Stimulated activated CD8-positive, alpha-beta memory T cell treated with anti-CD3 and anti-CD28 coated beads, Interleukin-4, amount 100 ng/mL, for 1 hour (primary cell): ENCODE data around the gene PDLIM5.

Experiments used
- DNase-seq, 2 donors: peaks; one replicate each; pipeline ENCODE4 v3.0.0-alpha.2; 2020; ENCODE audit warnings: low read depth in 2 of 2, low spot score in 1 of 2

The PDLIM5 gene

DNA sequence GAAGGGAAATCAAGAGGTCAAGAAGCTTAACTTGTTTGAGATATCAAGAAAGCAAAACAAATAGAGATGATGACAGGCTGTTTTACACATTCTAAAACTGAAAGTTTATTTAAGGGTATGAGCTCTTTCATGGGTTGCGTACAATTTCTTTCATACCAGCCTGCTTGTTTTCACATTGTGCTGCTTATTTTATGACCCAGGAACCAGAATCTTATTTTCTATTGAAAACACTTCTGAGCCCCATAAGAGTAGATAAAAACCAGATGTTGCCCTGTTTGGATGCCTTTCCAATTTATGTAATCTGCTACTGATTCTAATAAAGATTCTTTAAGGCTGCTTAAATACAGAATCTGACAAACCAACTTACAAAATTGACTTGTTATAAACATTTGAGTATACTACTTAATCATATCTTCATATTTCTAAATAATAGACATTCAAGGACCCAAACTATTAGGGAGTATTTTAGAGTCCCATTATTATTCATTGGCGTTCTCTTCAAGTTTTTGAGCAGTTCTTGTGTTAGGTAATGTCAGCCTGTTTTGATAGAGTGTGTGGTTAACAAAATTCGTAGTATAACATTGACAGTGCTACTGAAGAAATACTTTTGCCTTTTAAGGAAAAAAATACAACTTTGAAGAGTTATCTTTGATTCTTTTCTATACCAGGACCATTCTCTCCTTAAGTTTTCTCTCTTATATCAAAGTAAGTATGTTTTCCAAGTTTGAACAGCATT lies 74.4 kb downstream of the PDLIM5 start:
- DNase-seq: no peak

DNA sequence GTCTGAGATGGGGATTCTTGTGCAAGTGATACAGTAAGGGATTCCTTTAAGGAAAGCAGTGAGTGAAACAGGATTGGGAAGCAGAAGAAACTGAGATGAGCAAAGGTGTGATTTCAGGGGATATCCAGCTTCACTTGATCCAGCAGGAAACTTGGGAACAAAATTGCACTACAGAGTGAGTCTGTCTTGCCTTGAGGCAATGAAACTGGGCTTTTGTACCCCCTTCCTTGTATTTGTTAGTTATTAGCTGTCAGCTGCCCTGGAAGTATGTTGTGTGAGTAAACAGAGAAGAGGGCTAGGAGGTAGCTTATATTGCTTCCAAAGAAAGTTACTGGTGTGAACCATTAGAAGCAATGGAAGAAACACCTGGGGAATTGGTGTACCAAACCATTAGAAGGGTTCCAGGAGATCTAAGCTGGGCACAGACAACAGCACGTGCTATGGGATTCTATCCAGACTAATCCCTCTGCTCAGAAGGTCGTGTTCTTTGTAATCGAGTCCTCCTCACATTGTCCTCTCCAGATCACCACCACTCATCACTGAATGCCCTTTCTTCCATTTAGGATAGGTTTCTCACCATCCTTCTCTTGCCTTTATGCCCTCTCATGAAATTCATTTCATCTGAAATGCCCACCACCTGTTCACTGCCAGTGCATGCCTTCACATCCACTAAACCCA lies 76.0 kb downstream of the PDLIM5 start:
- DNase-seq: no peak

DNA sequence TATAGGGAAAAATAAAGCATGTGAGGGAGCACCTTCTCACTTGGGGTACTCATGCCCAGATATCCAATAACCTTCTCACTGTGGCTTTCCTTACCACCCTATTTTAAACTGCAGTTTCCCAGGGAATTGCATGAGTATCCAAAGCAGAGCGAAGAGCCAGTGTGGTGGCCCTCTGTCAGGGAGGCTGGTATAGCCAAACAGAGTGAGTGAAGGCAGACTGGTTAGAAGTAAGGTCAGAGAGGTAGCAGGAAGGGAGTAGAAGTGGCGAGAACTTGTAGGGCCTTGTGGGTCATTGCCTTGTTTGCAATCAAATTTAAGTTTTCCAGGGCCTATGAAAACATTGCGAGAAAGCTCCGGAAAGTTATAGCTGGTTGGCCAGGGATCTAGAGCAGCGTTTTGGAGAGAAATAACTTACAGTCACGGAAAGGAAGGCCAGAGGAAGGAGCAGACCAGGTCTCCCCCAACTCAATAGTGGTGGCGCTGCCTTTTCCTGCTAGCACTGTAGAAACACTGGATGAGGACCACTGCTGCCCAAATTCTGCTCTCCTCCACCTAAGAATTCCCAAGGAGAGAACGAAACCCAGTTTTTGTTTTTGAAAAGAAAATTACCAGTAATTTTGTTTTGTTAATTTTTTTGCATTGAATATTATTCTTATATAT lies 77.2 kb downstream of the PDLIM5 start:
- no peak for DNase-seq

DNA sequence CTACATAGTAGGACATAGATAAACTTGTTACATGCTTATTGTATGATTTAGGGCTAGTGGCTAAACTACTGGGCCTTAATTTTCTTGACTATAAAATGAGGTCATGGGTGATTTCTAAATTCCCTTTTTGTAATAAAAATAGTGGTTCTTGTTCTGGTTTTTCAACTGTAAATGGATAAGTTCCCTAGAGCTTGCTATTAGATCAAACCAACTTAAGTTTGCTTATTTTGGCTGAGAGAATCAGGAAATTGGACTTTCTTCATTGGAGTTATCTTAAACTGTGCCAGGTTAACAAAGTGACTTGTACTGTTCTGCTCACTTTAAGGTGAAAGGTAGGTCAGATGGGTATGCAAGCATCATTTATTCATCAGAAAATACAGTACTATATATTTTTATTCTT lies 78.3 kb downstream of the PDLIM5 start:
- DNase-seq: no peak

DNA sequence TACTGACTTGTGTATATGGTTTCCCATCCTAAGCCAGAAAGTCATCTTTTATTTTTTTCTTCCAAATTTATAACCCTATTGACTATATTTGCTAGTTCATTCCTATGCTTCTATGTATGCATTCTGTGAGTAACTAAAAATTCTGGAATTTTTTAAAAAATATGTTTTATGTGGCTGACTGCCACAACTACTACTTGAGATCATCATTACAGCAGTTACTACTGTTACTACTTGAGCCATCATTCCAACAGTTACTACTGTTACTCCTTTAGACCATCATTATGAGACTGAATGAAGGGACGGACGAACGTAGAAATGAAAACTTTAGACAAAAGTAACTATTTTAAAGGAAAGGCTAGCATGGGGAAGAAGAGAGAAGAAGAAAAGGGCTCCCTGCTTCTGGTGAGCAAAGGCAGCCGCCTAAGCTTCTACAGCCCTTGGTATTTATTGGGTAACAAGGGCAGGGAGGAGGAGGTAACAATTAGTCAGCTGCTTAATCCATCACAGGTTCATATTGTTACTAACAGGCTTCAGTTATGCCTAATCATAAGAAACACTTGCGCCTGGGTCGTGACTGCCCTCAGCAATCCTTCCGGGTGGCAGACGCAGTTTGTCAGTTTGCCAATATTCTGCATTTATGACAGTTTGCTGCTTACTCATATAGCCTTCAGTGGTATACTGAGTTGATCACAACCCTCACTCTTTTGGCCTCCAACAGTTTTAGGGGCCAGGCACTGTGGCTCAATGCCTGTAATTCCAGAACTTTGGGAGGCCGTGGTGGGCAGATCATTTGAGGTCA lies 80.4 kb downstream of the PDLIM5 start:
- DNase-seq: no peak

DNA sequence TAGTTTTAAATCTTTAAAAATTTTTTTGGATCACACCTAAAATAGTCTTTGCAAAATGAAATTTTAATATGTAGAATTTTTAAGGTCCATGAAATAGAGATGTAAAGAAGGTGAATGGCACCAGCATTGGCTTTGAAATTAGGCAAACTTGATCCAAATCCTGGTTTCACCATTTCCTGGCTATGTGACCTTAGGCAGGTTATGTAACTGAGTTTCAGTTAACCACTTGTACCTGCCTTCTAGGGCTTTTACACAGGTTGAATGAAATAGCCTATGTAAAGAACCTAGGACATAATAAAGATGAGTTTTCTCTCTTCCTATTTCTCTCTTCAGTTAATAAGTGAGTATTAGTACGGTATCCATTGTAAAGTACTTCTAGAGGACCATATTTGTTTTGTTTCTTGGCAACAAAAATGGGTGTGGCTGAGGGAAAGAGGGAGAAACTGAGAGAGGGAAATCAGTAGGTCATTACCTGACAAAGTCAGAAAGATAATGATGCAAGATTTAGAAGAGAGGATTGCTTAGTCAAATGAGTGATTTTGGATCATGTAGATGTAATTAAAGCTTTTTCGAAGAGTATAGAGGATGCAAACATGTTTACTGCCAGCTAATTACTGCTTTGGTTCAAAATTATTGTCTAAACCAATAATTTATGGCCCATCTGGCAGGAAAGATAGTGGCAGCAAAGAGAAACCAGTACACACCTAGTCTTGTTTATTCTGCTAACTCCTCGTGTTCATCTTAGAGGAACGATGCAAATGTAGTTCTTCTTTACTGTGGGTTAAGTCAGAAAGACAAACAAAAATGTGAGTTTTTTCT lies 81.9 kb downstream of the PDLIM5 start:
- no peak for DNase-seq

DNA sequence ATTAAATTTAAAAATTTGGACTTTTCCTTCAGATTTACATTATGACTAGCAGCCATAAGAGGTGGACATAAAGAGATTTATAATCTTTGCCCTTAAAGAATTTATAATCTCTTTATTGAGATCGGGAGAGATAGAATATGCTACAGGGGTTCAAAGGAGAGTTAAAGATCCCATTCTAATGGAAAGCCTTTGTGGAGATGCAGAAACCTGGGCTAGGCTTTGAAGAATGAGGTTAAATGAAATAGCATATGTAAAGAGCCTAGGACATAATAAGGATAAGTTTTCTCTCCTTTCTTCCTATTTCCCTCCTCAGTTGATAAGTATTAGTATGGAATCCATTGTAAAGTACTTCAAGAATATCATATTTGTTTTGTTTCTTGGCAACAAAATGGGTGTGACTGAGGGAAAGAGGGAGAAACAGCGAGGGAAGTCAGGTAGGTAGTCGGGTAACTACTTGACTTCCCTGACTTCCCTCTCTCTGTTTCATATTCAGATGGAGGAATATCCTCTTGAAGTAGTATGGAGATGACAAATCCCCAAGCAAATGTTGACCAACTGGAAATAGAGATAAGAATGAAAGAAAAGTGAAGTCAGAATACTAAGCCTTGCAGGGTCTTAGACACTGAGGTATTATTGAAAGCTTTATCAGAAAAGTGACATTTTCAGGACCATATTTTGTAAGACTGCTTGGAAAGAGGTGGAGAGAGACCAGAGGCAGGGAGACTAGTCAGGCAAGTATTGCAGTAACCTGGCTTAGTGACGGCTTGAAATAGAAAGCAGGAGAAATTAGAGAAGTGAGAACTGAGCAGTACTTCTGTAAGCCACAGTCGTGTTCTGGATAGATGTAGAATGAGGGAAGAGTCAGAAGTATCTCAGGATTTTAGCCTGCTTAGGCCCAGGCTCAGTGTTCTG lies 82.9 kb downstream of the PDLIM5 start:
- DNase-seq: no peak

DNA sequence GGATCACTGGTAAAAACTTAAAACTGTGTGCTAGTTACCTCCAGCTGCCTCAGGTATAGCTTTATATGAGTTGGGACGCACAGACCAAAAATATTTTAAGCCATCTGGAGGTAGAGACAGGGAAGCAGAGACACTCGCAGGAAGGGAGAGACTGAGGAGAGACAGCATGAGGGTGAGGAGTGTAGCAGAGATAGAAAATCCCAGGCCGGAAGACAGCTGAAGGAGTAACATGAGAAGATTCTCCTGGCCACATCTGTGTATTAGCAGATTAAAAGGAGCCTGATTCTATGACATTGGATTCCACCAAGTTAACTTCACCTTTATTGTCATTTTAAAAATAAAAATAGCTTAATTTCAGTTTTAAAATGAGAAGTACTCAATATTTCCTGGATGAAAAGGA lies 84.3 kb downstream of the PDLIM5 start:
- no peak for DNase-seq

DNA sequence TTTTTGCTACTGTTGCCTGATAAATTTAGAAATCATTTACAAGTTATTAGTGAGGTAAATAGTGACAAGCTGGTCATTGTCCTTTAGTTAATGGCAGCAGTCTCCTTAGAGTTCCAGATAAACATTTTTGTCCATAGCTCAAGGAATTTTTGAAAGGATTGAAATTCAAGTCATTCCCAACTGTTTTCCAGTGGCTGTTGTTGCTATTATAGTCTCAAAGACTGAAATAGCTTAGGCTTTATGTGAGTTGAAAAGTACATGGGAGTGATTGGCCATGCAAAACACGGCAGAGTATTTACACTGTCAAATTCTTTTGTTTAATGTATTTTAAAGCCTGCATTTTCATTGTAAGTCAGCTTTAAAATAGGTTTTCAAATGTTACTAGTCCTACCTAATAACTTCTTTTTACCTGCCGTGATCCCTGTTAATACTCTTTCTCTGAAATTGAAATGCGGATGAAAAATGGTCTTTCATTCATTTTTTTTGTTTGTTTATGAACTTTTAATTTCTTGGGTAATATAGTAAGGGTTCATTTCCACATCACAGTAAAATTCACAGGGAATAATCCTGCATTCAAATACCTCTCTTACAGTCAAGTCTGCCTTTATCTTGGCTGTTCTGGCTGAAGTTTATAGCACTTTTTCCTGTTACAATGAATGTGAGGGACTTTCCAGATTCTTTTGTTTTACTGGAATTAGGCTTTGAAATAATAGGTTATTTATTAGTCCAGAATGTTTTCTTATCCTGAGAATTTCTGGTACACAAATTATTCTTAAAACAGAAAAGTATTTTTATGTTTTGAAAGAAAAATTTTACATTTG lies 85.1 kb downstream of the PDLIM5 start:
- DNase-seq: no peak

DNA sequence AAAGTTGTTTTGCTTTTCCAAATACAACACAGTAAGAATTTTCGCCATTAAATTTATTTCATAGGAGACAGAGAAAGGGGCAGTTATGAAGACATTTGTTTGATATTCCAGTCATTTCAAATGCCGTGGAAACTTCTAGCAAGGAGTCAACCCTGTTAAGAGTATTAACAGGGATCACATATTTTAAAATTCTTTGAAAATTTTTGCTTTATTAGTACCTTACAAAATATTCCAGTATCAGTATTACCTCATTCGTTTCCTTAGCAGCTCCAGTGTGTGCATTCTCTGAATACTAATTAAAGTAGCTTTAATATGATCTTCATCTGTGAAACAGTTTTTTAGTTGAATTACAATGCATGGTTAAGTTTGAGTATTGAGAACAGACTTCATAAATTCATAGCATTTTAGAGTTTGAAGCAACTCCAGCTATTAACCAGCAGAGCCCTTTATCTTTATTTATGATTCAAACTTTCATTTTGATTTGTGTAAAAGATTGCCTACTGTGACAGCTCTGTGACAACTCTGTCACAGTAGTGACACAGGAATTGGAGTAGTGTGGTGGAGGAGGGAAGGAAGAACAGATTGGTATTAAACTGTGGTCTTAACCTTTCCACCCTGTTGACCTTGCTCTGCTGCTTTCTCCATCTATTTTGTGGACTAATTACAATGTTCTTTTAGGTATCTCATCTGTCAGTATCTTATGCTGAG lies 86.3 kb downstream of the PDLIM5 start:
- no peak for DNase-seq

DNA sequence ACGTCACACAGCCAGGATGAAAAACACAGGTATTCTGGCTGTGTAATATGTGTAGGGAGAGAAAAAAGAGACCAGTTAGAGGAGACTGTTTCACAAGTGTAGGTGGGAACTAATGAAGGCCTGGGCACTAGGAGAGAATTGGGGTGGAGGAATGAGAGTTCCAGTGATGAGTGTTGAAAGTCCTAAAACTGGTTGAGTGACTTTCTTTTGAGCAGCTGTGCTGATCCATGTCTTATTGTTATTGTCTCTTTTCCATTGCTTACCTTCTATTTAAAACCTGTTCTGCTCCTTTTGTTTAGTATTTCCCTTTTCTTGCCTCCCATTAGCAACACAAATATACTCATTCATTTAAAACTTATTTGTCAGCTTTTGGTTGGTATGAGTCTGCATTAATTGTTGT lies 88.7 kb downstream of the PDLIM5 start:
- DNase-seq: no peak

DNA sequence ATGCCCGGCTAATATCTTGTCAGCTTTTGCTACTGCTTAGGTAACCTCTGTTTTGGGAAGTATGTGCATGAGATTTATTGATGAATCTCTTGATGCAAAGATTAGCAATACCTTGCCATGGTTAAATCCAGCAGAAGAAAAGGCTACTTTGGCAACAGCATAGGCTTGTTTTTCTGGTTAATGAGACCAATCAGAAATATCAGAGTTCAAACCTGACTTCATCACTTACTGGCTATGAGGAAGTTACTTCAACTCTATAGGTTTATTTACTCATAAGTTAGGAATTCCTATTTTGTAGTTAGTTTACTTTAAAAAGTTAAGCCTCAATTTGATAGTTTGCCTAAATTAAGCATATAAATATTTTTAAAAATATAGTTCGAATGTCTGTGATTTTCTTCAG lies 93.1 kb downstream of the PDLIM5 start:
- no peak for DNase-seq

DNA sequence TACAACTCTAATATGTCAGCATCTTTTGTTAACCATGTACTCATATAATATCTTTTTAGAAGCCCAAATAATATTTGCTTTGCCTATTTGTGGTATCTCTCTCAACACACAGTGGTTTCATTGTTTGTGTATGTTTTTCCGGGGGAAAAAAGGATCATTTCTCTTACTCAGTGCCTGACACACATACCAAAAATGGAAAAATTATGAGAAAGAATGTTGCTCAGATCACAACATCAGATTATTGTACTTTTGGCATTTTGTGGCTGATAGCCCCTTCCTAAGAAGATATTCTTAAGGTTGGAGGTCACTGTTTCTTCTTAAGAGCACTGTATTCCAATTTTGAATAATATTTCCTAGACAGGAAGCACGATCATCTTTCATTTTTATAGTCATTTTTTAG lies 93.6 kb downstream of the PDLIM5 start:
- no peak for DNase-seq

DNA sequence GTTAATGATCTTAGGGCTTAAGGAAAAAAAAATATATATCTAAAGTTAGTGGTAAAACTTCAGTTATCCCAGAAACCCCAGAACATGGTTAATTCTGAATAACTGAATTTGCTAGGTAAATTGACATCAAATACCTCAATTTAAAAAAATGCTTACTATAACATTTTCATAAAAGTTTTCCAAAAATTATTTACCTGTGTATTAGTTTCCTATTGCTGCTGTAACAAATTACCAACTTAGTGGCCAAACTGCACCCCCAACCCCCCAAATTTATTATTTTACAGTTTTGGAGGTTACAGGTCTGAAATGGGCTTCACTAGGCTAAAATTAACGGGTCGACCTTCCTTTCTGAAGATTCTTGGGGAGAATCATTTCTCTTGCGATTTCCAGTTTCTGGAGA lies 95.2 kb downstream of the PDLIM5 start:
- DNase-seq: no peak

DNA sequence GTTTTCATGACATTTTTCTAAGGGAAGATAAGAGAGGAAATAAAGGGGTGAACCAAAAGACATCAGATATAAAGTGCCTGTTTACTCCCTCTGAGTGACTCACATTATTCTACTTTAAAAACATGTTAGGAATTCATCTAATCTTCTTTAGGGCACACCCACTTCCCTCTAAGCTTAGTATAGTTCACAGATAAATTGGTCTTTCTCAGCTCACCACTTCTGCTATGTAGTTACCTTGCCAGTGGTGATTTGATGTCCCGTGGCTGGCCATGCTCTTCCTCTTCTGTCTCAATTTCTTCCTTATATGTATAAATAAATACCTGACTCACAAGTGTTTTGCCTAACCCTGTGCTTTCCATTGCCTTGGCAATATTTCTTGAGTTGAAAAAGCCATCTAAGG lies 96.8 kb downstream of the PDLIM5 start:
- DNase-seq: no peak

DNA sequence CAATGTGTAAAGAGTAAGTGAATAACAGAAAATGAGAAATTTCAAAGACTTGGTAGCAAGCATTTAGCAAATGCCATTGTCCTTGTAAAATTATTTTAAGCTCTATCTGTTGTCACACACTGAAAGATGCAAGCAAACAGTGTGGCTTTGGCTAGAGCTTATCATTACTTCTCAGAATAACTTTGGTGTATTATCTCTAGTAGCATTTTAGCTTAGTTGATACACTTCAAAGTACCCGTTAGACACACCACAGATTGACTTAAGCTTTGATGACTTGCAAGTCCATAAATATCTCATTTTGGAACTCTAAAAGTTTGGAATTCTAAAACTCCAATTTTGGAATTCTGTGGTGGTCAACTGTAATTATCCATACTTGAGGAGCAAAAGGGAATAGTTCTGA lies 98.6 kb downstream of the PDLIM5 start:
- no peak for DNase-seq

DNA sequence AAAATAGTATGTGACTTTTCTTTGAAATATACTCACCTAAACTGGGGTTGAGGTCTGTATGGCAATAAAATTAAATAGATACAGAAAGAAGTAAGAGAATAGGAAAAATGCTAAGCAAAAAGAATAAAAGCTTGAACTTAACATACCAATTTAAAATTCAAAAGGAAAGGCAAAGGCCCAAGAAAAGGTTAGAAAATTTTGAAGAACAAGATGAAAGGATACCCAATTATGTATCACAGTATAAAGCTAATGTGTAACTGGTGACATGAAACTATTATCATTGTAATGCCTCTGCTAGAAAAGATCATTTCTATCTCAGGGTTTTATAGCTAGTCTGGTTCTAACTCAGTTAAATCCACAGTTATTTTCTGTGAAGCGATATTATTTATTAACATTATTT lies 99.1 kb downstream of the PDLIM5 start:
- DNase-seq: no peak
